ENCODE data around the gene BEND3.
"Not testable (repeated sequence)": the region's sequence is repeated elsewhere in the genome, so short reads cannot be mapped to it uniquely, and the experiment has no call there.

Gene BEND3

DNA sequence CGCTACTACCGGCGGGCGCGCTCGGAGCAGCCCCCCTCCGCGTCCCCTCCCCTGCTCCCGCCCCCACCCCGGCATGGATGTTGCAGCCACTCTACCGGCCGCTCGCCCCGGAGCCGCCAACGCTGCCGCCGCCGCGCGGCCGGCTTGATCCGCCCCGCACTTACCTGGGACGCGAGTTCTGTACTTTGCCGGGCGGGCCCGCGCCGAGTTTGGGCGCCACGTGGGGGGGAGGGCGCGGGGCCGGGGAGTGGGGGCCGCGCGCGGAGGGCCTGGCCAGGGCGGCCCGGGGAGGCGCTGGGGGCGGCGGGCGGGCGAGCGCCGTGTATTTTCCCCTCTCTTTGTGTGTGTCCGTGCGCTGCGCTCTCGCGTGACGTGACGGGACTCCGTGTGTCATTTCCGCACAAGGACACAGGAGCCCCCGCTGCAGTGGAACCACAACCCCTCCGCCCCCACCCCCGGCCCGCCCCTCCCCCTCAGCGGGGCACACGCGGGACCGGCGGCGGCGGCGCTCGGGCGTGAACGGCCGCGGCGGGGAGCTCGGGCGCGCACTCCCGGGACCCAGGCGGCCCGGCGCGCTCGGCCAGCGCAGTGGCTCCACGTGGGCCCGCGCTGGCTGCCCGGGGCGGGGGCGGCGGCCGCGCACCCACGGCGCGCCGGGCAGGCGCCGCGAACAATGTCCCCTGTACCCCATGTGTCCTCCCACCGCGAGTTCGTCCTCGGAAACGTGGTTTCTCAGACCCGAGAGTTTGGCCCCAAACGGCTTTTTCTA, at the start of gene BEND3:
TSS of gene BEND3 (minus strand) at position 590 of the 769 bp plus-strand sequence. CDS start 16,230 bp downstream, outside the sequence.
- DNase-seq (ENCODE audit: low read depth), result no peak

DNA sequence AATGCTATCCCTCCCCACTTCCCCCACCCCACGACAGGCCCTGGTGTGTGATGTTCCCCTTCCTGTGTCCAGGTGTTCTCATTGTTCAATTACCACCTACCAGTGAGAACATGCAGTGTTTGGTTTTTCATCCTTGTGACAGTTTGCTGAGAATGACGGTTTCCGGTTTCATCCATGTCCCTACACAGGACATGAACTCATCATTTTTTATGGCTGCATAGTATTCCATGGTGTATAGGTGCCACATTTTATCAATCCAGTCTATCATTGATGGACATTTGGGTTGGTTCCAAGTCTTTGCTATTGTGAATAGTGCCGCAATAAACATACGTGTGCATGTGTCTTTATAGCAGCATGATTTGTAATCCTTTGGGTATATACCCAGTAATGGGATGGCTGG, 49.0 kb upstream of the BEND3 start:
- not testable (repeated sequence) for DNase-seq (ENCODE audit: low read depth)

DNA sequence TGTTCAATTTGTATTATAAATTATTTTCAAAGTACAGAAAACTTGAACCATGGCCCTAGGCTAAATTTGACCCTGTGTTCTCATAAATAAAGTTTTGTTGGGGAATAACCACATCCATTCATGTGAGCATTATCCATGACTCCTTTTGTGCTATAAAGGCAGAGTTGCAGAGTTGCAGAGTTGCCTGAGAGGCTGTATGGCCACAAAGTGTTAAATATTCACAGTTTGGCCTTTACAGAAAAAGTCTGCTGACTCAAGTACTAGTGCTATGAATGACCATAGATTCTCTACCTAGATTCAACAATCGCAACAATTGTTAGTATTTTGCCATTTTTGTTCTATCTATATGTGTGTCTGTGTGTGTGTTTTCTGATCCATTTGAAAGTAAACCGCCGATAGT, 46.2 kb upstream of the BEND3 start:
- no peak for DNase-seq (ENCODE audit: low read depth)

DNA sequence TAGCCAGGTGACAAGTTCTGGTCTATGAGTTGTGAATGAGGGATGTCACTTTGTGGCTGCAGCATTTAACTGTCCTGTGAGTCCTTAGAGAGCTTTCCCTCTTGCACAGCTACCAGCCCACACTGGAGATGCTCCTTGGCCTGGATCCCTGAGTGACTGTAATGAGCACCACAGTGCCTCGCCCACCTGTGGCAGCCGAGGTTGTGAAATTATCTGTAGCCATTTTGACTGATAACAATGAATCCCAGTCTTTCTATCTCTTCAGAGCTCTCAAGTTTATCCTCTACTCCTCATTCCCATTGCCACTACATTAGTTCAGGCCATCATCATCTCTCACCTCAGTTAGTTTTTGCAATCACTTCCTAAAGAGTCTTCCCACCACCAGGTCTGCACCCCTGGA, 41.3 kb upstream of the BEND3 start:
- no peak for DNase-seq (ENCODE audit: low read depth)

DNA sequence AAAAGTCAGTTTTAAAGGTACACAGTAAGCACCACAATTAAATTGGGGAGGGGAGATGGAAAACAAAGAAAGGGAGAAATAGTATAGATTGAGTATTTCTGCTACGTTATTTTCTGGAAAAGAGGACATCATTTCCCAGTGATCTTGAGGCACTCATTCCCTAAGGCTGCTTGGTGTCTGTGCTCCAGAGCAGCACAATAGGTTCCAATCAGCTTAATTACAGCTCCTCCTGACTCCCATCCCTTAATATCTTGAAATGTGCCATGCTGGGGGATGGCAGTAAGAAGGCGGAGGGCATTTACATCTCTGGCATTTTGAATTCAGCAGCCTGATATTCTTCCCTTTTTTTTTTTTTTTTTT, 39.5 kb upstream of the BEND3 start:
- DNase-seq (ENCODE audit: low read depth), result no peak

DNA sequence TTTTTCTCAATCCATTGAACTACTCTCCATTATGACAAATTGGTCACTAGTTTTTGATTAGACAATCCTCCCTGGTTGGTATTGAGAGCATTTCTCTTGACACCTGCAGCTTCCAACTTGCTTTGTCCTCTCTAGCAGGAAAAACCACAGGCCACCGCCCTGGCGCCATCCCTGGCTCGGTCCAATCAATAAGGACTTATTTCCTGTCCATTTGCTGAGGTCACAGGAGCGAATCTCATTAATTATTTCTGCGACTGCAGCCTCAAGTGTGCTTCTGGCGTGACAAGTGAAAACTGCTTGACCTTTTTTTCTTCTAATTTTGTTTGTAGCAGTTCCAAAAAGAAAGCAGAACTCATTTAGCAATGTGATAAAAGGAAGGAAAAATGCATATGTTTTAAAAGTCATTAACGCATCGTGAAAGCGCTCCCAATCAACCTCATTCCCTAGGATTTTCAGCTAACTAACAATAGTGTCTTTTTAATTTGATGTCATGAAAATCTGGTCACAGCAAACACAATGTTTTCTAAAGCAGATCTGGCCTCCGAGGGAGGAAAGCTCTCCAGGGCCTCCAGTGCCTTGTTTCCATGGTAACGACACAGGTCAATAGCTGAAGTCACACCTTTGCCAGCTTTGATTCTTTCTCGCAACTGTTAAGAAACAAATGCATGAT, 39.0 kb upstream of the BEND3 start:
- DNase-seq (ENCODE audit: low read depth), result no peak

DNA sequence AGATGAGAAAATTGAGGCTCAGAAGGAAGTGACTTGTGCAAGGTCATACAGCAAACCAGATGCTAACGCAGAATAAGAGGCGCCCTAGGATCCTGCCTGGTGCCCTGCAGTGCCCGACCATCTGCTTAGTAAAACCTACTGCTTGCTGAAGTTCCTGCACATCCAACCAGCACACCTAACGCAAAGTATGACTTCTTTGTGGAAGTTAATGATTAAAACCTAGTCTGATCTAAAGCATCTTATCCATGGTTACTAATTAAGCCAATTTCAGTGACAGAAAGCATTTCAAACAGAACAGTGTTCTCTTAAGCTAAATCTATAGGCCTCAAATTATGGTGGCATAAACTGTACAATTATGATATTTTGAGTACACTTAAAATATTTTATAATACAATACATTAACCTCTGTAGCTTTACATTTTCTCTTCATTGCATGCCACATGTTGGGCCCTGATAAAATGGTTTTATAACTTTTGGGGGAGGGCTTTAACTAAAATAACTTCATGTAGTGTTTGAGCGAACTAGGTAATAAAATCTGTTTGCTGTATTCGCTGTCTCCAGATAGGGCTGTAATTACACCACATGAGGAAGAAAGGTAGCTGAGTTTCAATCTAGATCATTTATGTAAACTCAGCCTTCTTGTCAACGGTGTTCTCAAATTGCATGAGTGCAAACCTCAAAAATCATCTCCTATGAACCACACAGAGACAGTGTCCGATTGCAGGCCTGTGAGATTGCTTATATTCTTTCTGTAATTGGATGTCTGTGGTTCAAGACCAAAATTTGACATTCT, 37.5 kb upstream of the BEND3 start:
- DNase-seq (ENCODE audit: low read depth), result no peak

DNA sequence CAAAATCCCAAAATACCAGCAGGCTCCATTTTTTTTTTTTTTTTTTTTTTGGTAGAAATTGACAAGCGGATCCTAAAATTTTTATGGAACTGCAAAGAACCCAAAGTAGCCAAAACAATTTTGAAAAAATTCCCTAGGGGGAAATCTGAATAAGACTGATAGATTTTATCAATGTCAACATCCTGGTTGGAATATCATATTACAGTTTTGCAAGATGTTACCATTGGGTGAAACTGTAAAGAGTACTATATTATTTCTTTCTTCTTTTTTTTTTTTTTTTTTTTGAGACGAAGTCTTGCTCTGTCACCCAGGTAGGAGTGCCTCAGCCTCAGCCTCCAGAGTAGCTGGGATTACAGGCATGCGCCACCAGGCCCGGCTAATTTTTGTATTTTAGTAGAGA, 29.4 kb upstream of the BEND3 start:
- DNase-seq (ENCODE audit: low read depth), result no peak

DNA sequence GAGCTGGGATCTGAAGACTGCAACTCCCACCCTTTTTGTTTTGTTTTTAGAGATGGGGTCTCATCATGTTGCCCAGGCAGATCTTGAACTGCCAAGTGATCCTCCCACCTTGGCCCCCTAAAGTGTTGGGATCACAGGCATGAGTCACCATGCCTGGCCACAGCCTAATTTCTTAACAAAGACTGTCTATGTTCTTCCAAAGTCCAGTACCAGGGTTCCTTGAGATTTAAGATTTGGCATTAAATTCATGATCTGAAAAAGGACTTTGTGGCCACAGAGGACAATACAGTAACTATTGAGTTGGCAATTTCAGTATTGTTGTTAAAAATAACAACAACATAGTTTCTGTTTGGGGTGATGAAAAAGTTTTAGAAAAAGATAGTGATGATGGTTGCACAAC, 28.7 kb upstream of the BEND3 start:
- no peak for DNase-seq (ENCODE audit: low read depth)

DNA sequence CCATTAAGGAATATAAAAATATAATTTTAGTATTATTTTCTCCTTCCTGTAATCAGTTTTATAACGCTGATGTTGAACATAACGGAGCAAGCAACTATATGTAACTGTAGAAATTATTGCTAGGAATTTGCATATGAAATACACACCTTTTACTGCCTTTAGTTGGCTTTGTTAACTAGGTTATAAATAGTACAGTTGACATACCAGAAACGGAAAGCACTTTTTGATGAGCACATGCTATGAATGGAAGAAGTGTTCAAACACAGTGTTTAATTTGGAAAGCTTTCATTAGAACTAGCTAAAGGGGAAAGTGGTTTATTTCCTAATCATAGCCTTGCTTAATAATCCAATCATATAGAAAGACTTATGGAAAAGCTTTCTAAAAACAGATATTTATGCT, 25.3 kb upstream of the BEND3 start:
- DNase-seq (ENCODE audit: low read depth), result no peak

DNA sequence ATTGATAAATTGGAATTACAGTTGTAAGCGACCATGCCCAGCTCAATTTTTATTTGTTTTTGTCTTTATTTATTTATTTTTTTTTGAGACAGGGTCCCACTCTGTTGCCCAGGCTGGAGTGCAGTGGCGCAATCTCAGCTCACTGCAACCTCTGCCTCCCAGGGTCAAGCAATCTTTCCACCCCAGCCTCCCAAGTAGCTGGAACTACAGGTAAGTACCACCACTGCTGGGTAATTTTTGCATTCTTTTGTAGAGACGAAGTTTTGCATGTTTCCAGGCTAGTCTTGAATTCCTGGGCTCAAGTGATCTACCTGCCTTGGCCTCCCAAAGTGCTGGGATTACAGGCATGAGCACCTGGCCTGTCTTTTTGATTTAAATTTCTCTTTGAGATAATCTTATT, 21.0 kb upstream of the BEND3 start:
- DNase-seq (ENCODE audit: low read depth), result not testable (repeated sequence)

DNA sequence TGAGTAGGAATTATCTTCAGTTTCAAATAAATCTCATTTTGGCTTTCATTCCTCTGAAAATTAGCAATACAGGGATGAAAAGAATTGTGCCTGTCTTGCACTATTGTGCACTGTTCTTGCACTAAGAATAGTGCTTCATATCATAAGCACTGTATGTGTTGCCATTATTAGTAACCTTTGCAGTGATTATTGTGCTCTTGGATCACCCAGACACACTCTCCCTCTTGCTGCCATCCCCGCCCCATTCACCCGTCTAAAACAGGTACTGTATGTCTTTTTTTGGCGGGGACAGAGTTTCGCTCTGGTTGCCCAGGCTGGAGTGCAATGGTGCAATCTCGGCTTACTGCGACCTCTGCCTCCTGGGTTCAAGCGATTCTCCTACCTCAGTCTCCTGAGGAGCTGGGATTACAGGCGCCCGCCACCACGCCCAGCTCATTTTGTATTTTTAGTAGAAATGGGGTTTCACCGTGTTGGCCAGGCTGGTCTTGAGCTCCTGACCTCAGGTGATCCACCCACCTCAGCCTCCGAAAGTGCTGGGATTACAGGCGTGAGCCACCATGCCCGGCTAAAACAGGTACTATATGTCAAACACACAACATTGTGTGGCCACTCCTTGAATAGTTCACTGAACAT, 19.8 kb upstream of the BEND3 start:
- not testable (repeated sequence) for DNase-seq (ENCODE audit: low read depth)

DNA sequence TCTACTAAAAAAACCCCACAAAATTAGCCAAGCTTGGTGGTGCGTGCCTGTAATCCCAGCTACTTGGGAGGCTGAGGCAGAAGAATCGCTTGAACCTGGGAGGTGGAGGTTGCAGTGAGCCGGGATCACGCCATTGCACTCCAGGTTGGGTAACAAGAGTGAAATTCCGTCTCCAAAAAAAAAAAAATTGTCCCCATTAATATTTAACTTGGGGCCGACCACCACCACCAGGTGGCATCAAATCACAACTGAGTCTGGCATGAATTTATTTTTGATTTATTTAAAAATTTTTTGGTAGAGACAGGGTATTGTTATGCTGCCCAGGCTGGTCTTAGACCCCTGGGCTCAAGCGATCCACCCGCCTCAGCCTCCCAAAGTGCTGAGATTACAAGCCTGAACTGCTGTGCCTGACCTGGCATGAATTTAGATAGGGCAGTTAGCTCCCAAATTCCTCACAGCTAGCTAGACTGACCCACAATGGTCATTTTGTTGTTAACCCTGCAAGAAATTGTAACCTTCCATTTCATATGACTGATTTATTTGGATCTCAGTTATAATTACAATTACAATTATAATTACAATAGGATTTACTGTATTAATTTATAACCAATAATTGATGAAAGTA, 17.1 kb upstream of the BEND3 start:
- no peak for DNase-seq (ENCODE audit: low read depth)

DNA sequence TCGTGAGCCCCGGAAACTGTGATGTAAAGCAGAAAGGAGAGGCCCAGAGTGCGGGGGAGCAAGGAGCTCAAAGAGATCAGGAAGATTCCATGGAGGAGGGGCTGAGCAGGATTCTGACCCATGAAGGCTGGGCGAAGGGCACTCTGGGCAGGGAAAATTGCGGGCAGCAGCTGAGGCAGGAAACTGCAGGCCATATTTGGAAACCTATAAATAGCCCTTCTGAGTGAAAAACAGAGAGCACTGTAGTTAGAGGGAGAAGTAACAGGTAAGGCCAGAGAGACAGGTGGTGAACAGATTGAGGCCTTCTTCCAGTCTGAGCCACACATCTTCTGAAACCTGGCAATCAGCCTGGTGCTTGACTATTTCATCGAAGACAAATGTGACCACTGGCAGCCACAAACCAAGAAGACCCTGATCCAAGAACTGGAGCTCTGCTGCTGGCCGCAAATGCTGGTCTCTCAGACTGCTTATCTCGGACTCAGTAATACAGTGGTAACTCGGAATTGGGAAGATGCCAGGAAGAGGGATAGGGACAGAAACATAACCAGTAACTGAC, 14.1 kb upstream of the BEND3 start:
- DNase-seq (ENCODE audit: low read depth), result no peak

DNA sequence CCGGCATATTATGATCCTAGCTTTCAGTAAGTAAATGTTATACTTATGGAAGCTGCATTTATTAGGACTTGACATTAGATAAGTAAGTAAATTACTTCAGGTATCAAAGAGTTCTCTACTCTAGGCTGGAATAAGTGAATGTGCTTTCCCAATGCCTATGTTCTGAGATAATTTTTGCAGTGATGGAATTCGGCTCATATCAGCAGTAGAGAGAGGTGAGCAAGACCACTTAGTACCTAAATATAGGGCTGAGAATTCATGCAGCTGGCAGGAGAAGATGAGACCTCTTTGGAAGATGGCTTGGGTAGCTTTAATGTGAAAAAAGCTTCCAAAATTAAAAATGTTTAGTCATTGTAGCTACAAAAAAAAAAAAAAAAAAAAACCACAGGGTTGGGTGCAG, 13.3 kb upstream of the BEND3 start:
- no peak for DNase-seq (ENCODE audit: low read depth)

DNA sequence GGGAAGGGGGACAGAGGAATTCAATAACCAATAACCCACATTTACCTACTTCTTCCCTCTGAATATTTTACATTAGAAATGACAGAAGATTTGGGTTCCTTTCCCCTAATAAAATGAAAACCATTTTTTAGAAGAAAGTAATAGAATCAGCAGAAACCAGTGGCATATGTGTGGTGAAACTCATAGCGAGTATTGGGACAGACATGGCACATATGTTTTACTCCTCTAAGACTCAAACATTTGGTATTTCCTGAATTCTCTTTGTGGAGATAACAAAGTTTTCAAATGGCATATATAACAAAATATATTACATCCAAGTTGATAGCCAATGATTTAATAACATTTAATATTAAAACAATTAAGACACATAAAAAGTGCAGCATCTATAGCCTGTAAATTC, 12.9 kb upstream of the BEND3 start:
- no peak for DNase-seq (ENCODE audit: low read depth)

DNA sequence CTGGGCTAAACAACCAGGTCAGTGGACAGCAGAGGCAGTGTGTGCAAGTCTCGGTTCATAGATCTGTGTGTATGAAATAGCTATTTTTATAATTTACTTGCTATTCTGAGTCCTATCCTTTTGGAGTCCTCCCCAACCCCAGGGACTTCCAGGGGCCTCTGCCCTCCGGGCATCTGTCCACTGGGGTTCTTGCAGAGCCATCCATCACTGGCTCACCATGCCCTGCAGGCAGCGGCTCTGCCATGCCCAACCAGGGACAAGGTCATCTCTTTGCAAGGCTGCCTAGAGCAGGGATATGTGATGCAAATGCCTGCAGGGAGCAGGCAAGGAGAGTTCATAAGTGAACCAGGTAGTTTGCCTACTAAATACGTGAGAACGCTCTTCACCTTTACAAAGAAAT, 10.5 kb upstream of the BEND3 start:
- DNase-seq (ENCODE audit: low read depth), result no peak

DNA sequence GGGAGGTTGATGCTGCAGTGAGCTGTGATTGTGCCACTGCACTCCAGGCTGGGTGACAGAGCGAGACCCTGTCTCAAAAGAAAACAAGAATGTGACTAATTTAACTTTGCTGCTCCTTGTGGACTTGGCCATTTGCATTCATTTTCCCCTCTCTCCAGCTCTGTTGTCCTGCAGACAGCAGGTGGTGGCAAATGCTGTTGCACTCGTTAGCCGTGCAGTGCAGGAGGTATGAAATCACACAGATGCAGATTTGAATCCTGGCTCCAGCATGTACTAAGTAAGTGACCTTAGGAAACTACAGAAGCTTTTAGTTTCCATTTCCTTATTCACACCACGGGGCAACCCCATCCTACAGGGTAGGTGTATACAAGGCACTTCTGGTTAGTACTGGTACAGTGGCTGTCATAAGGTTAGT, 9.6 kb upstream of the BEND3 start:
- no peak for DNase-seq (ENCODE audit: low read depth)

DNA sequence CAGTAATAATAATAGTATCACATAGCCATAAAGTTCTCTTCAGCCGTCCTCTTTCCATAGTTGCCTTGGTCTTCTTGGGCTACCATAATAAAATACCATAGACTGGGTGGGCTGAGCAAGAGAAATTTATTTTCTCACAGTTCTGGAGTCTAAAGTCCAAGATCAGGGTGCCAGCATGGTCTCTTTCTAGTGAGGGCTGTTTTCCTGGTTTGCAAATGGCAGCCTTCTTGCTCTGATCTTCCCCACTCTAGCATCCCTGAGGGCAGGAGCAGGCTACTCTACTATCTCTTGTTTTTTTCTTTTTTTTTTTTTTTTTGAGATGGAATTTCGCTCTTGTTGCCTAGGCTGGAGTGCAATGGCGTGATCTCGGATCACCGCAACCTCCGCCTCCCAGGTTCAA, 8.2 kb upstream of the BEND3 start:
- no peak for DNase-seq (ENCODE audit: low read depth)

DNA sequence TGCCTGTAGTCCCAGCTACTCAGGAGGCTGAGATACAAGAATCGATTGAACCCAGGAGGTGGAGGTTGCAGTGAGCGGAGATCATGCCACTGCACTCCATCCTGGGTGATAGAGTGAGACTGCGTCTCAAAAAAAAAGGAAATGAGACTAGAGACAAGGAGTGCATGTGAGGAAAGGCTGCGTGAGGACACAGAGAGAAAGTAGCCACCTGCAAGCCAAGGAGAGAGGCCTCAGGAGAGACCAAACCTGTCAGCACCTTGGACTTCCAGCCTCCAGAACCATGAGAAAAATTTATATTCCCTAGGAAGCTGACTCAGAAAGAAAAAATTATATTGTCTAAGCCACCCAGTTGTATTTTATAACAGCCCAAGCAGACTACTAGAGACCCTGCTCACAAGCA, 7.4 kb upstream of the BEND3 start:
- no peak for DNase-seq (ENCODE audit: low read depth)

DNA sequence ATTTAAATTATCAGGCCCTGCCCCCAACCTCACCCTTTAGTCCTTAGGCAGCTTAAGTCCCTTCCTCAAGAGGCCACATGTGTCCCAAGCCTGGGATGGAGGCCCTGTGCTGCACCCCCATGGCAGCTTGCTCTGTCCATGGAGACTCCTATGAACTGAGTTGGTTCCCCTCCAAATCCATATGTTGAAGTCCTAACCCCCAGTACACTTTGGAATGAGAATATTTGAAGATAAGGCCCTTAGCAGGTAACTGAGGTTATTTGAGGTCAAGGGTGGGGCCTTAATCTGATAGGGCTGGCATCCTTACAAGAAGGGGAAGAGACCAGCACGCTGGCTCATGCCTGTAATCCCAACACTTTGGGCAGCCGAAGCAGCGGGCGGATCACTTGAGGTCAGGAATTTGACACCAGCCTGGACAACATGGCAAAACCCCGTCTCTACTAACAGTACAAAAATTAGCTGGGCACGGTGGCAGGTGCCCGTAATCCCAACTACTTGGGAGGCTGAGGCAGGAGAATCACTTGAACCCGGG, 6.7 kb upstream of the BEND3 start:
- no peak for DNase-seq (ENCODE audit: low read depth)

DNA sequence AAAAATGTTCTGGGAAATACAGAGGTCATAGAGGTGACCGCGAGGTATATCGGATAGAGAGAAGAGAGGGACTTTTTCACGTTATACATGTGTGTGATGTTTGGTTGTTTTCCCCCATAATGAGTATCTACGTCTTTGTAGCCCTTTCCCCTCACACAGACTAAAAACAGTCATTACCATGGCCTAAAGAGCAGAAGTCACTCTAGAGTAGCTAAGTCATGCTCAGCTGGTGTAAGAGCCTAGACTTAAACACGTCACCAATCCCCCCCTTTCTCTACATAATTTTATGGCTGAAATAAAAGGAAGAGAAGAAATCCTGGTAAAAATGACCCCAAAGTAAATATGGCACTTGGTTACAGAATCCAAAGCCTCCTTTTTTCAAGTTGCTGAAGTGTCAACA, 6.0 kb upstream of the BEND3 start:
- no peak for DNase-seq (ENCODE audit: low read depth)

Data from non-pigmented ciliary epithelial cell (primary cell).